RPMI8226 (cell line): ENCODE results near the gene KIAA1217.

Experiments used
- DNase-seq: peaks from one replicate; pipeline ENCODE4 v3.0.0-alpha.2; 2015

Gene KIAA1217

GRCh38 chr10:24448351-24448999, 239.5 kb downstream of the KIAA1217 start:
- no peak for DNase-seq

GRCh38 chr10:24449321-24449740, 240.4 kb downstream of the KIAA1217 start:
- peak; percentile 66 for DNase-seq

DNA sequence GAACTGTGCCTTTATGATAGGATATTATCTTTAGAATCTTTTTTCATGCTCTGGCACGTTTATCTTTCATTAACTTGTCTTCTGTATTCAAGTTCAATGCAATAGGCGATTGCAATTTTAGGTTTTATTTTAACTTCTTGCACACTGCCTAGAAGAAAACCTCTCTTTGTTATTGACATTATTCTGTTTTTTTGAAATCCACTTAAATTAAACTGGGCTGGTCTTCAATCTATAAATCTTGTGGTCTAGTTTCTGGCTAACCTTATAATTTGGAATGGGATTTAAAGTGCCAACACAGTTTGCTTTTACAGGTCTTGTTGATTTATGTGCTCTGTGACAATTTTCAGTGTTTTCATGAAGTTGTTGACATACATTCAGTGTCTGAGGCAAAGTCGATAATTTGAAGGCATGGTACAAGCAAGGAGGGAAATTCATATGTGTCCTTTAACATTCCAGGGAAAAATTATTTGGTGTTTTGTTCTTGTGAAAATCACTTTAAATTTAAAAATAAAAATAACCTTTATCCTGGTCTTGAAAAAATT, 240.9 kb downstream of the KIAA1217 start:
- no peak for DNase-seq

DNA sequence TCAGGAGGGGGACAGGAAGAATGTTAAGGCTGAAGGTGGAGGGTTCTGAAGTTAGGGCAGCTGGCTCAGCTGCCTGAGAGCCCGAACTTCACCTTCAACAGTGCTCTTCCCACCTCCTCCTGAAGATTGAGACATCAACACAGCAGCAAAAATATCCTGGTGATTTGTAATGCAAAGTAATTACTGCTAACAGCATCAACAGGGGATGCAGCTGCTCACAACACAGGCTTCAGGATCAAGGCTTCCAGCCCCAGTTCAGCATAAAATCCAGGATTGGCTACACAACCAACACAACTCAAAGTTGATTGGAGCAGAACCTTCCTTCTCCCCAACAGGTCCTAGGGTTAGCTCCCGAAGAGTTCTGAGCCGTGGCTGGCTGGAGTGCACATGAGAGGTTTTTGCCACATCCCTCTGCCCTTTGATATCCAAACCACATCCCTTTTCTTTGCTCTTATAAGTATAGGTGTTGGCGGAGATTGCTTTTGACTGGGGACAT, 242.4 kb downstream of the KIAA1217 start:
- peak; percentile 43 for DNase-seq

- DNase-seq: peak; percentile 28
Measured at GRCh38 chr10:24452030-24452429, 243.1 kb downstream of the KIAA1217 start.

DNA sequence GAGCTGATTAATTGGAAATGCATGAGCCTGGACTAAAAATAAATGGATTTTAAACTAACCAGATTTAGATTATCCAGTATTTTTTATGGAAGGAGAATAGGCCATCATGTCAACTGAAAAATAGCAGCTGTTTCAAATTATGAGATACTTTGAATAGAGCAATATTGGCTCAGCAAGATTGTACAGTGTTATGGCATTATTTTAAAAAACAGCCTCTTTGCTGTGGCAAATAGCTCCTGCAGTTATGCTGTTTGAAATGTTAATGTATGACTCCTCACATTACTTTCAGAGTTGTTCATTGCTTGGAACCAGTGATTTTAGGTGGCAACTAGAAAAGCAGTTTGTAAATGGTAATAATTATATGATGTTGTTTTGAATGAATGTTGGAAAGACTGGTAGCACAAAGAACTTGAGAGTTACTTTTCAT, 244.5 kb downstream of the KIAA1217 start:
- no peak for DNase-seq

GRCh38 chr10:24453973-24454372, 245.0 kb downstream of the KIAA1217 start:
- DNase-seq: no peak

- no peak for DNase-seq
Measured at GRCh38 chr10:24455447-24455846, 246.5 kb downstream of the KIAA1217 start.

DNA sequence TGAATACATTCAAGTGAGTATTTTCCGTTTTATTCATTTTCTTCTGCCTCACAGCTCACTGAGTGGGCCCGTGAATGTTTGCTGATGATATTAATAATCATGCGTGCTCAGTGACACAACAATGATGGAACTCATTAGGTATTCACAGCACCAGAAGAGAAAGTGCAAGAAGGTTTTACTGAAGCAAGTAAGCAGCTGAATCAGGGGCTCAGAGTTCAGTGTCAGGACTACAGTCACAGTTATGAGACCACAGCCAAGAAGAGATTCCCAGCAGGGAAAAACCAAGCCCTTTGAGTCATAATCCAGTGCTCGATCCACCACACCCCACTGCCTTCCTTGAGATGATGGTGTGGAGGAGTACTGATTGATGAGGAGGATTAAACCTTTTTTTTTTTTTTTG, 247.4 kb downstream of the KIAA1217 start:
- DNase-seq: no peak

- DNase-seq: peak; percentile 66
Measured at GRCh38 chr10:24457661-24458318, 248.9 kb downstream of the KIAA1217 start.

GRCh38 chr10:24459836-24460235, 250.9 kb downstream of the KIAA1217 start:
- DNase-seq: peak; percentile 80

- no peak for DNase-seq
Measured at GRCh38 chr10:24462291-24462813, 253.4 kb downstream of the KIAA1217 start.

DNA sequence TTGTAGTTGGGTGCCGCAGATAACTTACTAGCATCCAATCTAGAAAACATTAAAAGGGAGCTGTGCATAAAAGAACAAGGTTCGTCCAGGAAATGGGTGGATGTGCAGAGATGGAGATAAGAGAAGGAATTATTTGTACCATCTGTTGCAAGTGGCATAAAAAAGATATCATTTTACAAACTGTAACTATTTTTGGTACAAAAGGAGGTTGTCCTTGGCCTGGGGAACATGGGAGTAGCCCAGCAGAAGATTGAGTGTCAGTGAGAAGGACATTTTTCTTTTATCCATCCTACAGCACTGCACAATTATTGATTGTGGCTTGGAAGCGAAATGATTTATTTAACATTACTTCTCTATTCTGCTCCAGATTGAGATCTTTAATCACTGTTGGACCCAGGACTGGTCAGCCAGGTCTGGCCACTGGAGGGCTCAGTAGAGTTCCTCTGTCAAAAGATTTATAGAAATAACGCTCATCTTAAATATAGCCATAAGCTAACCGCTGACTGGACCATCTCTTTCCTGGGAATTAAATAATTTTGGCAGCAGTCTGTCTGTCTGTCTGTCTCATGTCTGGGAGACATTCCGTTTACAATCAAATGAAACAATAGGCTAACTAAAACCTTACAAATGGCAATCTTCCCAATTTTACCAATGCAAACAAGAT, 254.1 kb downstream of the KIAA1217 start:
- DNase-seq: no peak

DNA sequence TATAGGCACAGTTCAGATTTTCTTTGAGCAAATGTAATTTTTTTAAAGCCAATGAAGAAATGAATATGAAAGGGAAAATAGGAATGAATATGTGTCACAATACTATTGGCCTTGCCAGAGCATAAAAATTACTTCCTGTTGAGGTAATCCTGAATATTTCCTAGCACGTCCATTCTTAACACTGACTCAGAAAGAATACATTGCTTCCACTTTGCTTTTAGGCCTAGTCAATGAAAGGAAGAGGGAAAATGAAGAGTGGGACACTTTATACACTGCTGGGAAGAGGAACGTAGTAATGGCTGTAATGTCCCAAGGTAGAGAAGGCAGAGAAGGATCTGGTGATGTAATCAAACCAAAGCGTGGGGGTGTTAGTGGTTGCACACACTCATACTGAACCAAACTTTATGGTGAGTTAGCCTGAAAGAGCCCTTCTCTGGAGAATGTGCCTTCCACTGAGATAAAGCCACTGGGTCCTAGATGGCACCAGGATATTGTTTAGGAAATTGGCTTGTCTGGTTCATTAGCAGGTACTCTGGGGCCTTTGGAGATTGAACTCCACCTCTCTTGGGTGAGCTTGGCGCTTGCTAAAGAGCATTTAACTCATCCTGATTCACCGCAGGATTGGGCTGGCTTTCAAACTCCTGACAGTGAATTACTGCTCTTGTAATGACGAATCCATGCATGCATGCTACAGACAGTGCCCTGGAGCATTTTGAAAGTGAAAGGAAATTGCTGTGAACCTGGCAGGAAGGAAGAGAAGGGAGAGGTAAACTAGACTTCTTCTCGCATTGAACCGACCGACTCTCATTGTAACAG, 254.9 kb downstream of the KIAA1217 start:
- peak; percentile 31 for DNase-seq

DNA sequence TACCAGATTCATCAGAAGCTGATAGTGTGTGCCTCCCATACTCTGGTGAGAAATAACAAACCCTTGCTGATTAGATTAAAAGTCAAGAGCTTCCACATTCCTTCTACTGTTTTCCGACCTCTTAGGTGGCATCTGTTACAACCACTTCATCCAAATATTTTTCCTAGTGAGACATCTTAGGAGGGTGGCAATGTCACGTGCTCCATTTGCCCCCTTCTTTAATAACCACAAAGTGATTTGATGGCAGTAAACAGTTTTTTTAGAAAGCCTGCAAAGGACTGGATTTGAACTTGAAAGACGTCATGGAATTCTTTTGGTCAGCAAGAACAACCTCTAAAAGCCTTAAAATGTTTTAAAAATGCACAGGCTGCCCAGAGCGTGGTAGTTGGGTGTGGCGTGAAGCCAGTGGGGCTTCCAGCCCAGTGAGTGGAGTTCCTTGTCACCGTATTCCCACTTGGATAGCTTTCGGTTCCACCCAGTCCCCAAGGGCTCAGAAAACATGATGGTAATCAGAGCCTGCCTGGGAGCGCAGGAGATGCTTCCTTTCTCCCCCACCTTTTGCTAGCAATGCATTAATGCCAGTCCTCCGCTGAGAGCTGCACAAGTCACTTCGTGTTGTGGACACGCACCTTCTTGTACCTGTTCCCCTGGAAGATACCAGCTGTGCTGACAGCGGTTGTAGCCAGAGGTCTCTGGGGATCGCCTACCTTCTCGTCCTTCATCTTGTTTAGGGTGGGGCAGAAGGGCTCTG, 256.4 kb downstream of the KIAA1217 start:
- DNase-seq: peak; percentile 78

DNA sequence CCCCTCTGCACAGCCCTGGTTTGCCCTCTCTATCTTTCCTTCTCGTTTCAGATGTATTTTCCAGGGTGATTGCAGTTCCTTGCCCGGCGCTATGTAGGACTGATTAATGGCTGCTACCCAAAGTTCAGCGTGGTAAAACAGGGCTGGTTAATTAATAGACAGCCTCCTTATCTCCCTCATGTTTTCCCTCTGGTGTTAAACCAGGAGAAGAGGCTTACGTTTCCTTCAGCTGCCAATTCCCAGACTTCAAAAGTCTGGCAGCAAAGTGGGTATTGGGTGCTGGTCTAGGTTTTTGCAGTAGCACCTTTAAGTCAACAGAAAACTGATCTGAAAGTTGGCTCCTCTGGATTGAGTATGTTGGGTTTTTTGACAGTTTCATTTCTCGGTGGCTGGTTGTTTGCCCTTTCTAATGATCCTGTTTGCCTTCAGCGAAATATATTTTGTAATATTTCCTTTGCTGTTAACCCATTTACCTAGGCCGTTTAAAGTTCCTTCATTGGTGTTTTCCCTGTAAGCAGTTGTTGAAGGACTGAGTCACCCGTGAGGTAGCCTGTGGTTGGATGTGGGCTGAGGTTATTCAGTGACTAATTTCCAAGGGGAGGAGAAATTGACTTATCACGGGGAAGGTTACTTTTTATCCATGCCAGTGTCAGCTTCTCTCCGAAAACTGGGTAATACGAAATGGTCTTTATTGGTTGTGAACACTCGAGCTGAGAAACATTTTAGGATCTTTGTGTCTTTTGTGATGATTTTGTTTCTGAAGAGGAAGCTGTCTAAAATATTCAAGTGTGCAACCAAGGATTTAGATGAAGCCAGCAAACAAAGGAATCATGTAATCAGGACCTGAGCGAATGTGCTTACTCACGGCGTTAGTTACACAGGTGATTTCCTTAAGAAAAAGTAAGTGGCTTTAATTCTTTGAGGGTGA, 257.2 kb downstream of the KIAA1217 start:
- DNase-seq: peak; percentile 67

- DNase-seq: peak; percentile 47
Measured at GRCh38 chr10:24467136-24467535, 258.2 kb downstream of the KIAA1217 start.

GRCh38 chr10:24467605-24468004, 258.7 kb downstream of the KIAA1217 start:
- no peak for DNase-seq

- no peak for DNase-seq
Measured at GRCh38 chr10:24468281-24468751, 259.4 kb downstream of the KIAA1217 start.

DNA sequence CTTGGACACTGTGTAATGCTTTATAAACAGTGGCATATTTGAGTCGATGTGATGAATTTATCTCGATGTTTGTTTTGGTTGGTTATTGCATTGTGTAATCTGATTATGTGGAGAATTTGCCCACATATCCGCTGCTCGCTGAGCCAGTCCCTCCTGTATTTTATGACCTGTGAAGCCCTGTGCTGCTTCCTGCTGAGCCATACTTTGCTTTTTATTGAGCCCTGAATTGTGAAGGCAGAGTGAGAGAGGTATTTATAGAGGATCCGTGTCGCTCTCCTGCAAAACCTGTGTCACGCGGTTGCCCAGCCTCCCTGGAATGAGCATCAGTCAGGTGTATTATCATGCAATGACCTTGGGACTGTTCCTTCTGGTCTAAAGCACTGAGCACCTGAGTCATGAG, 261.1 kb downstream of the KIAA1217 start:
- DNase-seq: no peak
